ENCODE data around the gene SLC28A3.
A peak's percentile ranks its signal among the peaks of the same experiment; 100 is the strongest.

The SLC28A3 gene

DNA sequence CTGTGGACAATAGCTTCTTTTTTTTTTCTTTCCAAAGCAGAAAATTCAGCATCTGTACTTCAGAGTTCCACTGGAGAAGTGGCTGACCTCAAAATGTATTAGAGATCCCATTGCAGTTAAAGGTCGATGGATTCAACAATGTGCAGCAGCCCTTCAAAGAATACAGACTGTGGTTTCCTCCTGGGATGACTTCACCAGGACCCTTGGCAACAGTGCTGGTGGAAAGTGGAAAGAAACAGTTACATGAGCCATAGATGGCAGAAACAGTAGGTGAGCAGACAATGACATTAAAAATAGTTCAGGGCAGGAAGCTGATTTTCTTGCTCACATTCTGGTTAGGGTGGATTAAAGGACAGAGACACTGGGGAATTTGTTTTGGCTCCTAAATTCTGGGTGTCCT, 62.4 kb downstream of the SLC28A3 start:
- no peak for DNase-seq (ENCODE audit: low read depth)
- TF ChIP-seq, protein P1, sequence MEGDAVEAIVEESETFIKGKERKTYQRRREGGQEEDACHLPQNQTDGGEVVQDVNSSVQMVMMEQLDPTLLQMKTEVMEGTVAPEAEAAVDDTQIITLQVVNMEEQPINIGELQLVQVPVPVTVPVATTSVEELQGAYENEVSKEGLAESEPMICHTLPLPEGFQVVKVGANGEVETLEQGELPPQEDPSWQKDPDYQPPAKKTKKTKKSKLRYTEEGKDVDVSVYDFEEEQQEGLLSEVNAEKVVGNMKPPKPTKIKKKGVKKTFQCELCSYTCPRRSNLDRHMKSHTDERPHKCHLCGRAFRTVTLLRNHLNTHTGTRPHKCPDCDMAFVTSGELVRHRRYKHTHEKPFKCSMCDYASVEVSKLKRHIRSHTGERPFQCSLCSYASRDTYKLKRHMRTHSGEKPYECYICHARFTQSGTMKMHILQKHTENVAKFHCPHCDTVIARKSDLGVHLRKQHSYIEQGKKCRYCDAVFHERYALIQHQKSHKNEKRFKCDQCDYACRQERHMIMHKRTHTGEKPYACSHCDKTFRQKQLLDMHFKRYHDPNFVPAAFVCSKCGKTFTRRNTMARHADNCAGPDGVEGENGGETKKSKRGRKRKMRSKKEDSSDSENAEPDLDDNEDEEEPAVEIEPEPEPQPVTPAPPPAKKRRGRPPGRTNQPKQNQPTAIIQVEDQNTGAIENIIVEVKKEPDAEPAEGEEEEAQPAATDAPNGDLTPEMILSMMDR (IDR thresholded peaks at IDR 0.05; ENCODE audit: control insufficient read depth, insufficient read depth, low read depth, low read length, missing control alignments) = no peak
- H3K4me3 ChIP-seq (ENCODE audit: control insufficient read depth, low read depth, low read length) = no peak overlapping the region

DNA sequence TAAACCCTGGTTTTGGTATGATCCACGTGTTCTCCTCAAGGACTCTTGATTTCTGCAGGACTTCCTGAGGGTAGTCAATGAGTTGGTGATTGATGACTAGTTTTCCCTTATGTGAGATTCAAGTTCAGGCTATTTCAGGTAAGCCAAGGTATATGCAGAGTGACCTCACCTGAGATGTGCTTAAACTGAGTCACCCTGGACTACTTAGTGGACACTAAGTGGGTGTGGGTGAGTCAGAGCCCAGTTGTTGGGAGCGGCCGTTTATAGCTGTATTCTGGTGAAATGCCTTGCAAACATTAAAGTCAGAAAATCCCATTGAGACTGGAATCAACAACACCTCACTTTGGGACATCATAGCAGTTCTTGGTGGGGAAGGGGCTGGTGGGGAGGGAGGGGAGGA, 62.9 kb downstream of the SLC28A3 start:
- H3K4me3 ChIP-seq (ENCODE audit: control insufficient read depth, low read depth, low read length) = no peak overlapping the region
- TF ChIP-seq, protein P1 (IDR thresholded peaks at IDR 0.05; ENCODE audit: control insufficient read depth, insufficient read depth, low read depth, low read length, missing control alignments) = no peak
- no peak for DNase-seq (ENCODE audit: low read depth)

DNA sequence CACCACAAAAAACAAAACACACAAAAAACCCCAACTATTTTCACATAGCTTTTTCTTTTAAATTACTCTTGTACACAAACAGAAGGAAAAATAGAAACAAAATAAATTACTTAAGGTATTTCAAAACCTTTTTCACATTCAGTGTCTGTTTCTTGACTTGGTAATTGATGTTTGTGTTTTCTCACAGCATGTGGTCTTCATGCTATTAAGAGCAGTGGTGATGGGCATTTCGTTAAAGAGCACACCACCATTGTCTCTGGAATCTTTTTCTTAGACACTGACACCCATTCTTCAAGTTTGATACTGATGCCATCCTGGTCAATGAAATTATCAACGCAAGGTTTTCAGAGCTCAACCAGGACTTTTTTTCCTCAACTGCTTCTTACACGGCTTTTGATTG, 63.8 kb downstream of the SLC28A3 start:
- H3K4me3 ChIP-seq (ENCODE audit: control insufficient read depth, low read depth, low read length) = no peak overlapping the region
- TF ChIP-seq, protein P1 (IDR thresholded peaks at IDR 0.05; ENCODE audit: control insufficient read depth, insufficient read depth, low read depth, low read length, missing control alignments) = no peak
- no peak for DNase-seq (ENCODE audit: low read depth)

DNA sequence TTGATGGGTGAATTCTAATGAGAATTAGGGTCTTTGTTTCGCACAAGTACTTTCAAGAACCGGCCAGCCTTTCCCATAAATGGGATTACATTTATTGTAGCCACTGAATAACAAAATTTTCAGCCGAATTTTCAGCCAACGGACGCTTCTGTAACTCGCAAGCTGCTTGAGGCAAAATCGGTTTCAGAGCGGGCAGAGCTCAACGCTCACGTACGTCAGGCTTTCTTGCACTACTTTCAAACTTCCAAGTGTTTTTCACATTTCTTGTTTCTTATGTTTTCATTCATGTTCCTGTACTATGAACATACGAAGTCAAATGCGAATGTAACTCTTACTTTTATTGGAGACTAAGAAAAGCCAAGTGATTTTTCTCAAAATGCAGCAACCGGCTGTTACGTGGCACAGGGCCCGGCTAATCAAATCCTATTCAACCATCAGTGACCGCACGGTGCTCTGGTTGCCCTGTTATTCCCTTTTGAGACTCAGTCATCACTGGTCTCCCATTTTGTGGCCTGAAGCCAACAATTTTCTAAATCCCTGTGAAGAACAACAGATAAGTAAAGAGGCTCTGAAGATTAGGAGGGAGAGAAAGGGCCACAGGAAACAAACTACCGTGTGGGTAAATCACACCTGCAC, 68.5 kb downstream of the SLC28A3 start:
- peak overlapping the region; percentile 31 for H3K4me3 ChIP-seq (ENCODE audit: control insufficient read depth, low read depth, low read length)
- TF ChIP-seq, protein P1 (IDR thresholded peaks at IDR 0.05; ENCODE audit: control insufficient read depth, insufficient read depth, low read depth, low read length, missing control alignments) = no peak
- no peak for DNase-seq (ENCODE audit: low read depth)

DNA sequence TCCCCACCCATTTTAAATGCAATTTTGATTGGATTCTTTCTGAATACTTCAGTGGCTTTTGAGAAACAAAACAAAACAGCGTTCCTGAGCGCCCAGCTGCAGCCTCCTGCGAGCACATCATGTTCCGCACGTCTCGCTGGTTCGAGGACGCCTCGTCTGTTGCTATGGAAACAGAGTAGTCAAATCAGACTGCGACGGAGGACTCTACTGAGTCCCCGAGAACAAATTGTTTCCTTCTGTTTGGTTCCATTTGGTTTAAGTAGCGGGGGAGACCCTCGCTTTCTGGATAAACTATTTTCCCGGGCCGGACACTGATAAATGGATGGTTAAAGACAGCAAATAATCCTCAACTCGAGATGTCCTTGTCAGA, 69.0 kb downstream of the SLC28A3 start:
- TF ChIP-seq, protein P1 (IDR thresholded peaks at IDR 0.05; ENCODE audit: control insufficient read depth, insufficient read depth, low read depth, low read length, missing control alignments) = no peak
- H3K4me3 ChIP-seq (ENCODE audit: control insufficient read depth, low read depth, low read length) = peak overlapping the region; percentile 31
- peak; percentile 13 for DNase-seq (ENCODE audit: low read depth)

DNA sequence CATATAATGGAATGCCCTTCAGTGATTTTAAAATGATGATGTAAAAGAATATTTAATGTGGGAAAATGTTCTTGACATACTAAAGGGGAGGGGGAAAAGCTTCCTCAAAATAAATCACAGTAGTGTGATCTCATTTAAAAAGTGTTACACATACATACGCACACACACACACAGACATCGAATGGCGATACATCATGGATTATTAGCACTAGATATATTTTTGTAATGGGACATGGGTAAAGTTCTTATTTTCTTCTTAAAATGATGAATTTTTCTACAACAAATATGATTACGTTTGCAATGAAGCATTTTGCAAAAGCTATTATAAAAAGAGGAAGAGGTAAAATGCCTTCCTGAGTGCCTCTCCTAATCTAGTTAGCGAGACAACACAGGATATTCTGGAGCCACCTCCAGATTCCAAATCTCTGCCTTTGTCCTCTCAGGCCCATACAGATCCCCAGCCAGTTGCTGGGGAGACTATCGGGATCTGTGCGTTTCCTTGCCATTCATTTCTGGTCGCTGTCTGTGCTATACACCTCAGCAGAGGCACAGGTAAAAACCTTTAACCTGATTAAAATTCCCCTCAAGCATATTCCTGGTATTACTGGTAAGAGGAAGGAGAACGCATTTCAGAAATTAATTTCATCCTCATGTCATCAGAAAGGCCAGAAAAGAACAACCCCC, 69.6 kb downstream of the SLC28A3 start:
- TF ChIP-seq, protein P1 (IDR thresholded peaks at IDR 0.05; ENCODE audit: control insufficient read depth, insufficient read depth, low read depth, low read length, missing control alignments) = no peak
- DNase-seq (ENCODE audit: low read depth) = no peak
- H3K4me3 ChIP-seq (ENCODE audit: control insufficient read depth, low read depth, low read length) = no peak overlapping the region

All from AG09309 (cell line).